Endometrial microvascular endothelial cells (primary cell): ENCODE results near the gene PLXNC1. TPM values are rescaled to one million over a fixed set of nuclear protein-coding genes. Genes with fewer than 3 reads are reported as not detected.

Source experiments
- in situ Hi-C: cut with HindIII; loops from 2 replicates; pipeline ENCODE4 v1.10.0; 2017; ENCODE audit warnings: low sequenced_read_pairs, low pct_unique_long_range_greater_than_20kb; ENCODE audit errors: inconsistent ontology term
- total RNA-seq: library from RNA; depleted of rRNA; stranded (reverse); fragments of >200 nt; gene quantifications from one replicate; pipeline ENCODE4 v1.2.3, GENCODE V29; 2015; ENCODE audit errors: inconsistent ontology term

PLXNC1 gene
- total RNA-seq, 1 donor from 2014 or later: 0.09 TPM

DNA sequence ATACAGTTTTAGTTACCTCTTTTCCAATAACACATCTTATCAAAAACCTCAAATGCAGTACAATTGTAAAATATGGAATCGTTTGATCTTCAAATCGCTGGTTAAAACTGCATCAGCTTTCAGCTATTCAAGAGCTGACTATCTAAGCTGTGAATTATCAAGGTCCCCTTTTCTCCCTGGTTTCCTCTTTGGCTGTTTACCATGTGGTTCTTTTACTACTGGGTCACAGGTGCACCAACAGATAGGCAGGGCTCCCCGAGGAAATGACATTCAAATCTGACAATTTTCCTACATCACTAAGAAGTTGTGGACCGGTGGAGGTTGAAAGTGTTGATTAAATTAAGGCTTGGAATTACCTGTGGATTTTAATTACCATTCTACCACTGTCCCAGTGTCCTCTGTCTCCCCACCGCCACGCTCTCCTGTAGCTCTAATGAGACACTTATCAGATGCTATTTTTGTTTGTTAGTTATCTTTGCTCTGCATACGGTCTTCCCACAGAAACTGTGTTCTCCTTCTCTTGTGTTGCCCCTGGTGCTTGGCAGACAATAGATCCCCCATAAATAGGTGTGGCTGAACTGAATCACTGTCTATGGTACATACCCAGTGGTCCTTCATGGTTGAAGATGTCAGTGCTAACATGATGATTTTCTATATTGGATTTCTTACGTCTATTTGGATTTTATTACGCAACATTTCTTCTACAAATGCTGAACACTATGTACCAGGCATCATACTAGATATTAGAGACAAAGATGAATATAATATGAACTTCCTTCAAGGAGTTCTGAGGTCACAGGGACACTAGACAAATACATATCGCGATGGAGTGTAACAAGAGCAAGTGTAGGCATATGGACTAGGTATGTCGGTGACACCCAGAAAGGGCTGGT, 20.9 kb upstream of the PLXNC1 start:
- in situ Hi-C loops: no loop called here

DNA sequence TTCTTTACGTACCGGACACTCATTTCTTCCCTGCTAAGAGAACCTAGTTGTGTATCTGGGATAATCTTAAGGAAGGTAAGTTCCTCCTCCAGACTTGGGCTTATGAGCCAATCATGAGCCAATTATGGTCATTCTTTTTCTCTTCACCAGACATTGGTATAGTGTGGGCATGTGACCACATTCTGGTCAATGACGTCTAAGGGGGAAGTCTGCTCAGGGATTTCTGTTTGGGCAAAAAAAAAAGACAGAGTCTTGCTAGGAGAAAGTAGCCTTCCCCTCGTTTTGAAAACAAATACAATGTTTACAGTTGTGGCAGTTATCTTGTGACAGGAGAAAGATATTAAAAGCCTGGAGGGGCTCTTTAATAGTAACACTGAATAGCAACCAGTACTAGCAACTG, 20.1 kb upstream of the PLXNC1 start:
- in situ Hi-C loops: no loop called here

DNA sequence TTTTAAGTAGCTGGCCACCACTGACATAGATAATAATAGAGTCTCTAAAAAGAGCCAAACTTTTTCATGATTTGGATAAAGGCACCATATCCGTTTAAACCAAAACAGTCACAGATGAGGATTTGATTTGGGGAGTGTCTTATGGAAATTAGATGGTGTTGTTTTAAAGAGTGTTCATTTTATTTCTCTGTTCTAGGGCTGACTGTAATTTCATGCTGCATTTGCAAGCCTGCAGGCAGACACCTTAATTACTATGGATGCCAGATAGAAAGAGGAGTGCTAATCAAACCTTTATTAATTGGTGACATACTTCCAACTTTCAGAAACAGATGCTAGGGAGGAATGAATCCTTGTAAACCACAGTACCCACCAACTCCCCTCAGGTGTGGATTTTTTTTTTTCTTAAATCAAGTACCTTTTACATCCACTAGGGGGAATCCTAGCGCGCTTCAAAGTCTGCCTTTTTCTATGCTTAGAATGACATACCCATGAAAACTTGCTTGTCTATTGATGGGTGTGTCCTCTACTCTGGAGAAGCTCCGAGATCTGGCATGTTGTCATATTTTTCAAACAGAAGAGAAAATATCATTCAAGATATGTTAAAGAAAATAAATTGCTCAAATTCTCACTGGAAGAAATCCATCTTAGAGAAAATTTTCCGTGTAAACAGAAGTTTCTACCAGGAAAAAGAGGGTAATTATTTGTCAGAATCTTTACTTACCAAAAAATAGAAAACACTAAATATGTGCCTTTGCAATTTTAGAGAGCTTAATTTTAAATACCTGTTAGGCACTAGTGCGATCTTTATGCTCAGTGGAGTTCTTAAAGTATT, 14.2 kb upstream of the PLXNC1 start:
- in situ Hi-C loops: no loop called here

DNA sequence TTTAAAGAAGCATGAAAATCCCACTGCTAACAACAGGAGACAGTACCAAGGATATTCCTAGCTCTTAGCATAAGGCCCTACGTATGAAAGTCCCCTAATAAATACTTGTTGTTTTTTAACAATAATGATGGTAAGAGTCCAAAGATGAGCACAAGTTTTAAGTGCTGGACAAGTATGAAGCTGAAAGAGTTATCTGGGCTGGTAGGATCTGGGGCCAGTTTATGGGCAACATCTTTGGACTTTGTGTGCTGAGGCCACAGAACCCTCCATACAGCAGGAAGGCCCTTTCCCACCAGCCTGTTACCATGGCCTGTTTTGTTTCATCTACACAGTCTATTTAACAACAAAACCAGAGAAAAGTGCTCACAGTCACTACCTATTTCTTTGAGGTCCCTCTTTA, 12.5 kb upstream of the PLXNC1 start:
- in situ Hi-C loops: no loop called here

DNA sequence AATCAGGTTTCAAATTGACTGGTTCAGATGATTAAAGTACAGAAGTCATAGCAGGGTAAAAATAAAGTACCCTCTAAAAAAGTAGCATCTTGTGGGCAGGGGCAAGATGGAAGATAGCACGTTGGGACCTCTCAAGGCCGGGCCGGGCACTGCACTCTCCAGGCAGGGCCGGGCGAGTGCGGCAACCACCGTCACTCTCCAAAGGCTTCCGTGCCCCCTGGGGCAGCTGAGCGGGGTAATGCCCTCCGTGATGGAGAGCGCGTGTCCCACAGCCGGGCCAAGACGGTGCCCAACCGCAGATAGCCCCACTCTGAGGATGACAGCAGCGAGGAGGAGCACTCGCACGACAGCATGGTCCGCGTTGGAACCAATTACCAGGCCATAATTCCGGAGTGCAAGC, 8.6 kb upstream of the PLXNC1 start:
- in situ Hi-C loops: loop anchor here (10.0 kb wide), 1 partner anchor 295 kb away; no protein-coding TSS in a partner anchor

DNA sequence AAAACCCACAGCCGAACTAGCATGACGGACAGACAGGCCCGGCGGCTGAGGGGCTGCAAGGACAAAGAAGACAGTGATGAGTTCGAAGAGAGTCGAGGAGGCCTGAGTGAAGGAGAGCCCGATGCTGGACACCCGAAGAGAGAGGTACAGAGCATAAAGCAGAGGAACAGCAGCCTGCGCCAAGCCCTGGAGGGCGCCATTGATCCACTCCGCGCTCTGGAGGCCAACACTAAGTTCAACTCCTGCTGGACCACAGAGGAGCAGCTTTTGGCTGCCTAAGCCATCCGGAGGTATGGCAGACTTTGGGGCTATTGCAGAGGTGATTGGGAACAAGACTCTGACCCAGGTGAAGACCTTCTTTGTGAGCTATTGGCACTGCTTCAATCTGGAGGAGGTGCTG, 7.8 kb upstream of the PLXNC1 start:
- in situ Hi-C loops: loop anchor here (10.0 kb wide), 1 partner anchor 294 kb away; no protein-coding TSS in a partner anchor

DNA sequence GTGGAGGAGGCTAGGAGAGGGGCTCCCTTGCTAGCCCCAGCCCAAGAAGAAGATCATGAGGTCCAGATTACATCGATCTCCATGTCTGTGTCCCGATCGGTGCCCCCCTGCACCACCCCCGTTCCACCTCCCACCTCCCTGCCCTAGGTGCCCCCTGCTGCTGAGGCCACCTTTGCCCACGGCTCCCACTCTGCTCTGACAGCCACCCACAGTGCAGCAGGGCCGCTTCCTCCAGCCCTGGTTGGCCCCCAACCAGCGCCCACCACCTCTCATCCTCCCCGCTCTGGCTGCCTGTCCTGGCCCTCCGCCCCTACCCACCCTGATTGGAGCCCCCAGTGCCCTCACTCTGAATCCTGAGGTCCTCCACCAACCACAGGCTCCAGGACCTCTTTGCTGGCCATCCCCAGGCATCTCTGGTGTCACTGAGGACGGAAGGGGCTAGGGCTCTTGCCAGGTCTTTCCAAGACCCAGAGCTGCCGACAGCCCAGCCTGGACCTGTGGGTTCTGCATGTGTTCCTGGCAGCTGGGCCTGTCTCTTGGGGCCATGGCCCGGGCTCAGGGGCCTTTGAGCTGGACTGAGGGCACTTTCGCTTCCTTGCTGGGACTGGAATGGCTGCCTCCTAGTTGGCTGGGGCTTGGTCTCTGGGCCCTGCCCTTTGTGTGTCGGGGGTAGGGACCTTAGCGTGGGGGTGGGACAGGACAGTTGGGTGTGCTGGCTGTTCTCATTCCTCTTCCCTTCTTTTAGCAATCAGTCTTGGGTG, 7.2 kb upstream of the PLXNC1 start:
- in situ Hi-C loops: loop anchor here (10.0 kb wide), 1 partner anchor 294 kb away; no protein-coding TSS in a partner anchor

DNA sequence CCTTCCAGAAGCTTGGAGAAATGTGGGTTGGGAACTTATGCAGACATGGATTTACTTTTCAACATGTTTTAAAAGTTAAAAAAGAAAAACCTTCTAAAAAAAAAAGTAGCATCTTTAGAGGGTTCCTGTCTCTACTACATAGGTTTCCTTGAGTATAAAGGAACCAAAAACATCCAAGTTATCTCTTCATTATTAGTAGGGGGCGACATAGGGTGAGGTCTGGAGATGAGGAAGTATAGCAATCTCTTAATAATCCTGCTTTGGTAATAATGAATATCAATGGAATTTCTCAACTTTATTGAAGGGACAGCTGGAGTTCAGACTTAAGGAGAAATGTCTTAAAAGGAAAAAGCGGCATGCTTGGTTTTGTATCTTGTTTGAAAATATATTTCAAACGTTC, 6.5 kb upstream of the PLXNC1 start:
- in situ Hi-C loops: loop anchor here (10.0 kb wide), 1 partner anchor 293 kb away; no protein-coding TSS in a partner anchor

DNA sequence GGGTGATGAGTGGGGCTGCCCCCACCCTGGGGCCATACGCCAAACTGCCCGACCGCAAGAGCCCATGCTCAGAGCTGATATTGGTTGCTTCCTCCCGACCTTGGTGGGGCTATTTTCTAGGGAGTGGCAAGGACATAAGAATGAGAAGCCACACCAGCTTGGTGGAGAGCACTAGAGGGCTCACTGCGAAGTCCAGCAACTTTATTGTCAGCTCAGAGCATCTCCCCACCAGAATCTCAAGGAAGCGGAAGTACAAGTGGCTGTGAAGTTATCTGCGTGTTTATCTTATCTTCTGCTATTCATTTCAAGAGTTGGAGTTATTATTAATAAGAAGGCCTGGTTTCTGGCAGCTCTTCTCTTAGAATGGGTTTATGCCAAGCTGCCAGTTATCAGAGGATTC, 4.9 kb upstream of the PLXNC1 start:
- in situ Hi-C loops: loop anchor here (10.0 kb wide), 1 partner anchor 291 kb away; no protein-coding TSS in a partner anchor

DNA sequence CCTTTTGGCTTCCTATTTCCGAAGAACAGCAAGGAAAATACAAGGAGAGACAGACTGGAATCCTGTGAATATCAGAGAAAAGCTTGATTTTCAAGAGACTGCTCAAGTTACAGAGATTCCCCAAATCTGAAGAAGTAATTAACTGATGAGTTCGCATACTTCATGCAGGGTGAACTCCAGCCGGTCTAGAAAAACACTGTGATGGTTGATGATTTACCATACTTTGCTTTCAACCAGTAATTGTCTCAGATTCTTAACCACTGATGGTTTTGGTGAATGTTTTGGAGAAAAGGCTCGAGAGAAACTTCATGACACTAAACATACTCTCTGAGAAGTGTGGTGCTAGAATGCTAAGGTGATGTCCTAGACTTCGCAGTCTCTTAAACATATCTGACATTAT, 4.4 kb upstream of the PLXNC1 start:
- in situ Hi-C loops: loop anchor here (10.0 kb wide), 1 partner anchor 291 kb away; no protein-coding TSS in a partner anchor

DNA sequence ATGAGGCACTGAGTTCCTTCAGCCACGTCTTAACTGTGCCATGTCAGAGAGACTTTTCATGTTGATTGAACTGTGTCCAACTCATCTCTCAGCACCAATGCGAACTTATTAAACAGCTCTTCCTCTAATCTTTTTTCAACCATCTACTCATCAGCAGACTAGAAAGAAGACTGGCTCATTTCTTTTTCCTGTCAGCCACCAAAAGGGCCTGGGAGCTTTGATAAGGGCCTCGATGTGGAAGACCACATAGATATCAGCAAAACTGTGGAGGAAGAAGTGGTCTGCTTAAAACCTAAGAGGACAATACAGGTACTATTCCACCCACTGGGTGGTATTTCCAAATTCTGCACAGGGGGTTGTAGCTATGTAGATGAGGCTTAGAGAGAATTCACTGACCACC, 3.6 kb upstream of the PLXNC1 start:
- in situ Hi-C loops: loop anchor here (10.0 kb wide), 1 partner anchor 290 kb away; no protein-coding TSS in a partner anchor

DNA sequence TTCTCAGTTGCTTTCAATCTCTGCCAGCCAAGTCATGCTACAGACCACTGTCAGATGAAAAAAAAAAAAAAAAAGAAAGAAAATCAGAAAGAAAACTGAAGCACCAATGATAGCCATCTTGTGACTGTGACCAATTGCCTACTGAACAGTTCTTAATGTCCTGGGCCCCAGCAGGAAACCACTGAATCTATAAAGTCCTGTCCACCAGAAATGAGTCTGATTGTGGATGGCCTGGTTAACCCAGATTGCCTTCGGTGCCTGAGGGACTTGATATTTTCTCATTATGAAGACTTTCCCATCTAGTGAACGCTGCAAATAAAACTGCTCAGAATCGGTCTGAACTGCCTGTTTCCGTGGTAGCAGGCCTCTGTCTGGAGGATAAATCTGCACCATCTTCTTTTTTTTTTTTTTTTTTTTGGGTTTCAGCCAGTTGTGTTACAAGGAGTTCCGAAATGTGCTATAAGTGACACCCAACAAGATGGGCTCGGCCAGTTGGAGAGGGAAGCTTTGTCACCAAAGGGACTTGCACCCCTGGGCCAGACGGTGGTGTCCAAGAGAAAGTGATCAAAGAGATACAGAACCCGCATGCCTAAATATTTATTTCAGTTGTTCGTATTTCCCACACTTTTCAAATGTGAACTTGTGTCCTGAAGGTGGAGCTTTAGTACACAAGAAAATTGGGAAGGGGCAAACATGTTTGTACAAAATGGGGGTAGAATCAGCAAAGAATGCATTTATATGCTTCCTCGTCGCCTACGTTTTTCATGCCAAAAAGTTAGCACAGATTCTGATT, 3.0 kb upstream of the PLXNC1 start:
- in situ Hi-C loops: loop anchor here (10.0 kb wide), 1 partner anchor 289 kb away; no protein-coding TSS in a partner anchor

DNA sequence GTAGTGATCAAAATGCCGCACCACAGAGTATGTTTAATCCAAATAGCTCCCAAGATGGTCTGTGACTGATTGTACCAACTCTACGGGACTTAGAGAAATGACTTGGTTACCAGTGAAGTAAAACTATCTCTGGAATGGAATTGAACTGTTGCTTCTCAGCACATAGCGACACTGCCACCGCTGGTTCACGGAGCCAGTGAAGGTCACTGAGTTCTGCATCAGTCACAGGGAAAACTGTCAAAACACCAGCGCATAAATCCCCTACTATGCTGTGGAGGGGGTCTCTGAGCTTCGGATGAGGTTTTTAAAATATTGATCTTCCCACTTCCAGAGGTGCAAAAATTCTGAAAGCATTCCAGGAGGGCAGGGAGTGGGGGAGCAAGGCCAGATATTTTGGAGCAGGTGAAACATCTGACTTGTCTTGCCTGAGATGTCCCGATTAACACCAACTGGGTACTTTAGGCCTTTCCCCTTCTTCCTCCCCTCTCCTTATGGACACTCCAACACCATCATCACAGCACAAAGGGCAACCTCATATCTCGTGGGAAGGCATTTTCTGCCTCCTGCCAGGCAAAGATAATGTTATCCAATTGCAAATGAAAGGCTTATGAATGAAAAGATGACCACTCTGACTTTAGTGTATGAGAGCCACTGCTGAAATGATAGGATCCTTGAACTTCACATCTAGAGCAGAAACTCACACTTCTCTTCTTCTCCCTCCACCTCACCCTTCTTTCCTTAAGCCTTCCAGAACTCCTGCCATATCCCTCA, 2.0 kb upstream of the PLXNC1 start:
- in situ Hi-C loops: loop anchor here (10.0 kb wide), 1 partner anchor 288 kb away; no protein-coding TSS in a partner anchor

DNA sequence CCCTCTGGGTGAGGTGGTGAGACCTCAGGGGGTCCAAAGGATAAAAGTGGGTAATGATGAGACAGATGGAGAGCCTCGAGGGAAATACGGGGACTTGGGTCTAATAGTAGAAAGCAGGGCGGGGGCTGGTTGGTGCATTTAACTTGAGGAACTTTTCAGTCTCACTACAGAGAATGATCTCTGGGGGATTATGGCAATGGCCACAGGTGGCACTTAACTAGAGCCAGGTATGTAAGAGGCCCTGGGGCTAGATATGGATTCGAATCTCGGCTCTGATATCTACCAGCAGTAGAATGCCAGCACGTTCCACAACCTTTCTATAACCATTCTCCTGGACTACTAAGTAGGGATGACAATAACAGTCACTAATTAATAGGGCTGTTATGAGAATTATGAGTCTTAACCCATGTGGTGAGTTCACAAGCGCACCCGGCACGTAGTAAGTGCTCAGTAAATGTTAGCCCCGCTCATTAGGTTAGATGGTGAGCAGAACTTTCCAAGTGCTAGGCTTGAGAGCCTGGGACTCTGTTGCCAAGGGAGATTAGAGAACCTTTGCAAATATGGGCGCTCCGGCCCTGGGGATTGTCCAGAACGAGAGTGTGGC, 888 bp upstream of the PLXNC1 start:
- in situ Hi-C loops: loop anchor here (10.0 kb wide), 1 partner anchor 287 kb away; no protein-coding TSS in a partner anchor

DNA sequence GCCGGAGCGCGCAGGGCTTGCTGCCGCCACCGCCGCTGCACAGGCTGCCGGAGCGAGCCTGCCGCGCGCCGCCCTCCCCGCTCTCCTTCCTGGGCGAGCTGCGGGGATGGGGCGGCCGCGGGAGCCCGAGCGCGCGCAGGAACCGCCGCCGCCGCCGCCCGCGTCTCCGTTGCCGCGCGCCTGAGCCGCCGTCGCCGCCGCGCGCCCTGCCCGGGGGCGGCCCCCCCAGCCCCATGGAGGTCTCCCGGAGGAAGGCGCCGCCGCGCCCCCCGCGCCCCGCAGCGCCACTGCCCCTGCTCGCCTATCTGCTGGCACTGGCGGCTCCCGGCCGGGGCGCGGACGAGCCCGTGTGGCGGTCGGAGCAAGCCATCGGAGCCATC, 352 bp downstream of the PLXNC1 start:
- in situ Hi-C loops: loop anchor here (10.0 kb wide), 1 partner anchor 286 kb away; no protein-coding TSS in a partner anchor

DNA sequence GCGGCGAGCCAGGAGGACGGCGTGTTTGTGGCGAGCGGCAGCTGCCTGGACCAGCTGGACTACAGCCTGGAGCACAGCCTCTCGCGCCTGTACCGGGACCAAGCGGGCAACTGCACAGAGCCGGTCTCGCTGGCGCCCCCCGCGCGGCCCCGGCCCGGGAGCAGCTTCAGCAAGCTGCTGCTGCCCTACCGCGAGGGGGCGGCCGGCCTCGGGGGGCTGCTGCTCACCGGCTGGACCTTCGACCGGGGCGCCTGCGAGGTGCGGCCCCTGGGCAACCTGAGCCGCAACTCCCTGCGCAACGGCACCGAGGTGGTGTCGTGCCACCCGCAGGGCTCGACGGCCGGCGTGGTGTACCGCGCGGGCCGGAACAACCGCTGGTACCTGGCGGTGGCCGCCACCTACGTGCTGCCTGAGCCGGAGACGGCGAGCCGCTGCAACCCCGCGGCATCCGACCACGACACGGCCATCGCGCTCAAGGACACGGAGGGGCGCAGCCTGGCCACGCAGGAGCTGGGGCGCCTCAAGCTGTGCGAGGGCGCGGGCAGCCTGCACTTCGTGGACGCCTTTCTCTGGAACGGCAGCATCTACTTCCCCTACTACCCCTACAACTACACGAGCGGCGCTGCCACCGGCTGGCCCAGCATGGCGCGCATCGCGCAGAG, 873 bp downstream of the PLXNC1 start:
- in situ Hi-C loops: loop anchor here (10.0 kb wide), 1 partner anchor 286 kb away; no protein-coding TSS in a partner anchor
